HG03280 (cell line): ENCODE data around the gene C19orf85.

Experiments used
- ATAC-seq: cut with Tn5 transposase; IDR thresholded peaks from one replicate; pipeline ENCODE4 v1.9.1; 2021; ENCODE audit warnings: mild to moderate bottlenecking, moderate library complexity; ENCODE audit not compliant: unreplicated experiment

Gene C19orf85

GRCh38 chr19:55489711-55490477 lies 25.3 kb upstream of the C19orf85 start:
- no peak for ATAC-seq

- ATAC-seq = no peak
These were observed 24.6 kb upstream of the C19orf85 start for GRCh38 chr19:55488986-55489710.

- no peak for ATAC-seq
These were observed 23.6 kb upstream of the C19orf85 start, which contains the start of gene SSC5D for GRCh38 chr19:55487924-55488687. TSS of gene SSC5D (plus strand) at chr19:55488436. CDS start at chr19:55488590, 154 bp downstream.

GRCh38 chr19:55486971-55487923 lies 22.7 kb upstream of the C19orf85 start:
- ATAC-seq = no peak

- no peak for ATAC-seq
These were observed 21.8 kb upstream of the C19orf85 start for GRCh38 chr19:55486043-55486970.

- no peak for ATAC-seq
These were observed 21.0 kb upstream of the C19orf85 start for GRCh38 chr19:55485439-55486011.

GRCh38 chr19:55484593-55485438 lies 20.3 kb upstream of the C19orf85 start, which contains the start of gene NAT14:
TSS of gene NAT14 (plus strand) at chr19:55485188. CDS start at chr19:55485709, 521 bp downstream.
- ATAC-seq = peak; percentile 48

- no peak for ATAC-seq
These were observed 19.4 kb upstream of the C19orf85 start for GRCh38 chr19:55483706-55484592.

- ATAC-seq = no peak
These were observed 18.6 kb upstream of the C19orf85 start for GRCh38 chr19:55482967-55483705.

GRCh38 chr19:55482156-55482961 lies 17.8 kb upstream of the C19orf85 start:
- no peak for ATAC-seq

- no peak for ATAC-seq
These were observed 17.2 kb upstream of the C19orf85 start for GRCh38 chr19:55481794-55482155.

- ATAC-seq = no peak
These were observed 16.7 kb upstream of the C19orf85 start for GRCh38 chr19:55481148-55481793.

- ATAC-seq = no peak
These were observed 15.1 kb upstream of the C19orf85 start for GRCh38 chr19:55479451-55480230.

GRCh38 chr19:55479045-55479444 lies 14.5 kb upstream of the C19orf85 start:
- ATAC-seq = no peak
